Inflammatory macrophage (primary cell): ENCODE measurements around the gene CFAP43.

Experiments
- DNase-seq, 2 donors: peaks; one replicate each; pipeline ENCODE4 v3.0.0-alpha.2; 2020 to 2022

CFAP43 gene

GRCh38 chr10:104130041-104130440 lies 102.1 kb downstream of the CFAP43 start:
- no peak for DNase-seq

DNA sequence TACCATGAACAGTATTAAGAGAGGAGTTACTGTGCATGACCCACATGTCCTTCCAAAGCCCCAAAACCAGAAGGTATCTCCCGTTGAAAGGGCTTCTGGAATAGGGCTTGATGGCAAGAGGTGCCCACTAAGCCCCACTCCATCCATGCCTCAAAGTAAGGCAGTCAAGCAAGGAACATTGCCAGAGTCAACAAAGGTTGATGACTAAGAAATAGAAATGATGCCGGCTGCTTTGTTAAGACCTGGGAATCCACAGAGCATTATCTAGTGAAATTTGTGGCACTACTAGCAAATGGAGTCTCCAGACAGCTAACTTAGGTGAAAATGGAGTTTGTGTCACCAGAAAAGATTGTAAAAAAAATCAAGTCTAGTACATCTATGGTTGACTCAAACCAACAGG lies 104.0 kb downstream of the CFAP43 start:
- DNase-seq: no peak

DNA sequence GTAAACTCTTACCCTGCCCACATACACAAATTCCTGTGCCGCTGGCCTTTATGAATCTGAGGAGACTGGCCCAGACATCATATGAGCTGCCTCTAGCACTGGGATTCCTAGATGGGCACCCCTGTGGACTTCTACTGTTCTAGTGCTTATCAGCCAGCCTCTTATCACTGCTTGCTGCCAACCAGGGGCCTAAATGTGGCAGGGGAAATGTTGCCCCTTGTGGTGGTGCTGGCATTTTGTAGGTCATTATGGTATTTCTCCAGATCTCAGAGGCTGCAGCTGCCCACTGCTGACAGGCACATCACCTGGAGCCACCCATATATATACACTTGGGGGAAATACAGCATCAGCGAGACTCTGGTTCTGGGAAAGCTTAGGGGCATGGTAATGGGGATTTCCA lies 104.8 kb downstream of the CFAP43 start:
- peak in 1 of 2 donors; percentile 10 for DNase-seq

GRCh38 chr10:104123397-104123796 lies 108.8 kb downstream of the CFAP43 start:
- no peak for DNase-seq

DNA sequence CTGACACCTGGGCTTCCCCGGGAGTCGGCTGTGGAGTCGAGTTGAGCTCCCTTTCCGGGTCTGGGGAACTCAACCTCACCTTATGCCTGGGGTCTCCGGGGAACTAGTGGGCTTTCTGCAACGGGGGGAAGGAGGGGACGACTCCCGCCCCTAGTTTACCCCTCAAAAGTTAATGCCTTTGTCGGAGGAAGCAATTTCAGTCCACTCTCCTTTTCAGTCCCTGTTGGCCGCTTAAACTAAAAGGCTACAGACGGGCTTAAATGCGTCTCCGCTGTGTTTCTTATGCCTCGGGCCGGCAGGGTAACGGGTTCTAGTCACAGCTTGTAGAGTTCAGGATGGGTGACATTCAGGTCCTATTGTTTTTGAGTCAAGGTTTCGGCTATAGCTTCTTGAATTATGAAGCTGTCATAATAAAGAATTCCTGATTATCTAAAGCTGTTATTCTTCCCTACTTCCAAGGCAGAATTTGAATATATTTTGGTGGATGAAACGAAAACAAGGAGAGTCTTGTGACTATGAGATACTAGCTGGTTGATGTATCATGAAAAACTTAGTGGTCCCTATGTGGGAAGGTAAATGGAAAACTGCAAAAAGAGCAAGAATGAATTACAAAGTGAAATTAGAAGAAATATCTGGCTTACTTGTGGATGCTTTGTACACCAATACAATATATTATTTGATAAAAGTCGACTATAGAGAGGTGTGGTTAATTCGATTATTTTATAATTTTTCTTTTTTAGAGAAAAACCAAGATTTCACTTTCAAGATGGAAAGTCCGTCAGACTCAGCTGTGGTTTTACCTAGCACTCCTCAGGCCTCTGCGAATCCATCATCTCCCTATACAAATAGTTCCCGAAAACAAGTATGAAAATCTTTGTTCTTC lies 109.7 kb downstream of the CFAP43 start:
- DNase-seq: peak; percentile 6 to 17

DNA sequence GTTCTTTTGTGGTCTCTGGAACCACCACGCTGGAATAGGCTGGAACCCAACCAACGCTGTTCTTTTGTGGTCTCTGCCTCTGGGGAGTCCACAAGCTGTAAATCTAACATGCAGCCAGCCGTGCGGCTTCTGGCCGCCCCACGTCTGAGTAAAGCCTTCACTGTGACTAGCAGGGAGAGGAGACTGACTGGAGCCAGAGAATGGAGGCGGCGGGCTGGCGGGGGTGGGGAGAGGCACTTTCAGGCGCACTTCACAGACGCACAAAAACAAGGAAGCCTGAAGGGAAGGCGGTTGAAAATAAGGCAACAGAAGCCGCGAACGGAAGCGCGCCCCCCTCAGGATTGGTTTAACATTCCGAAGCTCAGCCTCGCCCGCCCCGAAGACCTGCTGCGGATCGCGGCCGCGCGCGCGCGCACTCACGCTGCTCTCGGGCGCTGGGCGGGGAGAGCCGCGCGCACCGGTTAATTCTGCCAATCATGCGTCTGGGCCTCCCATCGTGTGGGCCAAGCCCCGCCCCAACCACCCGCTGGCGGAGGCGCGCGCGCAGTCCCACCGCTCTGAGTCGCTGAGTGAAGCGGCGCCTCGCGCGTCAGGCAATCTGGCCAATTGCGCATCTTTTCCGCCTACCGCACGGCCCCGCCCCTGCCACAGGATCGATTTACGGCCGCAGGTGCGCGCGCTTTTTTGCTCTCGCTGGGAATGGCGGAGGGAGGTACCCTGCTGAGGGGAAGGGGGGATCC lies 110.5 kb downstream of the CFAP43 start, which contains the start of gene SFR1:
Gene SFR1 (plus strand): TSS at position 687 of the 740 bp plus-strand sequence. CDS start 13 bp downstream, at position 700.
- DNase-seq: peak; percentile 99

DNA sequence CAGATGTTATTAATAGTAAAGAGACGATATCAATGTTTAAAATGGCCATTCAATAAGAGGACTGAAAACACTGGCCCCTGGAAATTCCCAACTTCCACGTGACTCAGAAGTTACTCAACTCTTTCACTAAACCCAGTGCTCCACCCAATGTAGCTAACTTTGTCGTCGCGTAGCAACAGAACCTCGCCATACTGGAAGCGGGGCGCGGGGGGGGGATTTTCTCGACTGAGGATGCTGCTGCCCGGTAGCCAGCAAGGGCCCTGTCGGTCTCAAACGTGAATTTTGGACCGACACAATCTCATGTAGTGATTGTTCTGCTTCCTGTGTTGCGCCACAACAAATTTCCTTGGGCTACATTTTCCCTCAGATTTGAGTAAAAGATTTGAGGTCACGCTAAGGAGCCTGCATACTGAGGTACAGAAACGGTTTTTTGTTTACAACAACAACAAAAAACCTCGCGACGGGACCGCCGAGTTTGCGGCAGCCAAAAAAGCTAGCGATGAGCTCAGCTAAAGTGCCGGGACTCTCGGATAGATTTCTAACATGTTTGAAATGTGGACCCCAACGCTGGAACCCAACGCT lies 111.2 kb downstream of the CFAP43 start:
- peak; percentile 92 to 93 for DNase-seq

- DNase-seq: no peak
Measured at GRCh38 chr10:104120512-104120902, 111.7 kb downstream of the CFAP43 start.

GRCh38 chr10:104119996-104120395 lies 112.2 kb downstream of the CFAP43 start:
- DNase-seq: no peak

DNA sequence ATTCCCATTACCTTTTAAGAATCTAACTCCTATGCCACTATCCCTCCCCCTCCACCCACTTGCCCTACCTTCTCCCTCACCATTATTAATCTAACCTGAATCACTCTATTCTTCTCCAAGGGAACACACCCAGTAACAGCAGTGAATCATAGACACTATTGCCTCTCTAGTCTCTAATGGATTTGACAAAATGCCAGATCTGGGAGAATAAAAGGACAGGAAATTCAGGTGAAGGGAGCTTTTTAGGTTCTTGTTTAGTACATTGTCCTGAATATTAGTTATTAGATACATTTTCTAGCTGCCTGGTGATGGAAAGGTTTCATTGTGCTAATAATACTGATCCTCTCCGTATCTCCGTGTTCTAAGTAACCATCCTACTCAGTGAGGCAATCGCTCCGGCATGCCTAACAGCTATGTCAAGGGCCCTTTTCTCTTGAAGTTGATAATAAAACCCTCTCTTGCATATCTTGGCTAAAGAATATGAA lies 114.3 kb downstream of the CFAP43 start:
- DNase-seq: no peak

DNA sequence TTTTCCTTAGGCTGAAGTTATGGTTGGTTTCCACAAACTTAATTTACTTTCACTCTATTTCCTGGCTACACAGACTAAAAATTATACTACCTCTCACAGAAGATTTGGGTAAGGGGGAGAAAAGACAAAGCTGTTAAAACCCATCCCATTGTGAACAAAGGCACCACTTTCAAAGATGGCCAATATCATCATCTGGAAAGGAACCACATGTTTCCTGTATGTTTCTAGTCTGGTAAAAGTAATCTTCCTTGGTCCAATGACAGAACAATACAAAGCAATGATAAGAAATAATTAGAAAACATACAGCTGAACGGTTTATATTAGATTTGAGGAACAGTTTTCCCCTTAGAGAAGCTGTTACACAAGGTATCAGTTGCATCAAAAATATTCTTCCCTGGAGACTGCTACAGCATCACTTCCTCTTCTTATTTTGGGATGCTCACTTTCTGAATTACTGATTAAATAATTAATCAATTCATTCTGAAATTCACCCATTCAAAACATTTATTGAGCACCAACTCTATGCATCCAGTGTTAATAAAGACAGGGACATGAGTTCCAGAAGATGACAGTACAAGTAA lies 118.7 kb downstream of the CFAP43 start:
- DNase-seq: peak; percentile 16 to 49

DNA sequence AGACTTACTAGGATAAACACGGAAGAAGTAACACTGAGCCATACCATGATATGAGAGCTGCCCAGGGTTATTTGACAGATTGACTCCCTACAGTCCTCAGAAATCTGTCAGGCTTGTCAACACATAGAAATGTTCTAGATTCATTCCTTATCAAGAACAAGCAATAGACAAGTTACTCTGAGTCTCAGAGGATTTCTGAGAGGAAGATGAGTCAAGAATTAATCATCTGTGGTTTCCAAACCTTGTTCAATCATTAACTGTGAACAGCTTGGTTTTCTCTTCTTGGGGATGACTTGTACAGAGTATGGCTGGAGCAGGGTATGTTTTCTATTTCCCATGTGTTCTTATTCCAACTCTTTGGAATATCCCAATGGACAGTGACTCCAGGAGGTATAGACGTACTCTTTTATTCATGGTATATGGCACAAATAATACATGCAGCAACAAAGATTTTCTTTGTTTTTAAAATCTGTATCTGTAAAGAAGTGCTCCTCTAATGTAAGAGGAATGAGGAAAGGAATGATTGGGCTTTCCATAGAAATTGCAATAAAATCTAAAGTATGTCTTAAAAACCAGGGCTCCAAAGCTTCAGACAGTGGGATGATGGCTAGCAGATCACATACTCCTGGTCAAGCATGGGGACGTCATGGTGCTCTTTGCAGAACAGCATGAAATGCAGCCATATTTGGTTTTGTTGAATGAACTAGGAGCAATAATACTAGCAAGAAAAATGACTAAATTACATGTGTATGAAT lies 122.1 kb downstream of the CFAP43 start:
- peak in 1 of 2 donors; percentile 30 for DNase-seq

GRCh38 chr10:104104926-104105325 lies 127.2 kb downstream of the CFAP43 start:
- DNase-seq: no peak

- no peak for DNase-seq
Measured at GRCh38 chr10:104104418-104104817, 127.7 kb downstream of the CFAP43 start.

GRCh38 chr10:104103956-104104355 lies 128.2 kb downstream of the CFAP43 start:
- no peak for DNase-seq

GRCh38 chr10:104101902-104102301 lies 130.3 kb downstream of the CFAP43 start:
- DNase-seq: no peak

DNA sequence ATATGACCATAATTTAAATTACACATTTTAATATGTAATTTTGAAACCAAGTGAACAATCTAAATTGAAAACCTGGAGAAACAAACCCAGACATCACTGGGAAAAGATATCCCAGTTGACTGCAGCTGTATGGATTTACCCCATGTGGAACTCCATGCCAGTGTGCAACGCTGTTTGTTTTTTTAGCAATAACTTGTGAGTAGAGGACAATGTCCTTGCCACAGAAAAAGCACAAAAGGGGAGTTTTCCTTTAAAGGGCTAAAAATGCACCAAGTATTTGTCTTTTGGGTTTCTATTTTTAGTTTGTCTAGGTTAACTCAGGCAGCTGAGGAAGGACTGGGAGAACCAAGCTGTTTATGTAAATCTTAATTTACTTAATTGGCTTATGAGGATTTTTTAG lies 131.4 kb downstream of the CFAP43 start:
- DNase-seq: no peak

GRCh38 chr10:104099941-104100340 lies 132.2 kb downstream of the CFAP43 start:
- DNase-seq: no peak

- no peak for DNase-seq
Measured at GRCh38 chr10:104099269-104099668, 132.9 kb downstream of the CFAP43 start.

DNA sequence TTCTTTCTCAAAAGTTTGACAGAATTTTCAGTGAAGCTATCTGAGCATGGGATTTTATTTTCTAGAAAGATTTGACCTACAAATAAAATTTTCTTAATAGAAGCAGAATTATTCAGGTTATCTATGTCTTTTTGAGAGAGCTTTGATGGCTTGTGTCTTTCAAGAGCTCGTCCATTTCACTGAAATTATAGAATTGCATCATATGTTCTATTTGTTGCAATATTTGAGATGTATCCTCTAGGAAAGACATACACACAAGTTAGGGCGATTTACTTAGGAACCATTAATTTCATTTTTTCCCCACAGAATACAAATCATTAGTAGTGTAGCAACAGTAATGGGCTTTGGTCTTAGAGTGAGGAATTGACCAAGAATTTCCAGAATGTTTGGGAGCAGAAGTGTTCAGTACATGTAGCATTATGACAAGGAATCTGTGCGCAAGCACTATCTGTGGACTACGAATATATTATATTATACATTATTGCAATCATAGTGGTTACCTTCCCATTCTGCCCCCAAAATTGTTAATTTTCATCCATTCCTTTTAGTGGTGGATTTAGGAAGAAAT lies 133.7 kb downstream of the CFAP43 start:
- no peak for DNase-seq

GRCh38 chr10:104096692-104097091 lies 135.5 kb downstream of the CFAP43 start:
- no peak for DNase-seq

GRCh38 chr10:104092749-104093148 lies 139.4 kb downstream of the CFAP43 start:
- no peak for DNase-seq
